Left ventricle myocardium inferior (tissue), 1 donor: Measurements from ENCODE around the gene PC. TPM values are rescaled to one million over a fixed set of nuclear protein-coding genes. Genes with fewer than 3 reads are reported as not detected.

Experiments used
- DNase-seq: peaks from one replicate; pipeline ENCODE4 v3.0.0-alpha.2; 2020
- H3K27ac ChIP-seq: fragments of 200-600 bp; replicated peaks from 2 replicates; pipeline ENCODE4 v1.8.0; 2021
- H3K27me3 ChIP-seq: fragments of 200-600 bp; 2 replicates; pipeline ENCODE4 v1.8.0; 2021; ENCODE audit warnings: low read depth
- H3K36me3 ChIP-seq: fragments of 200-600 bp; 2 replicates; pipeline ENCODE4 v1.8.0; 2021
- H3K4me1 ChIP-seq: fragments of 200-600 bp; 2 replicates; pipeline ENCODE4 v1.8.0; 2021
- H3K4me3 ChIP-seq: fragments of 200-600 bp; 2 replicates; pipeline ENCODE4 v1.8.0; 2021; ENCODE audit warnings: mild to moderate bottlenecking, moderate library complexity
- H3K9me3 ChIP-seq: fragments of 200-600 bp; replicated peaks from 2 replicates; pipeline ENCODE4 v1.8.0; 2021
- intact Hi-C: fragments of 100-400 bp; cut with micrococcal nuclease; formaldehyde crosslinking; loops from one replicate; pipeline ENCODE4 v1.11.0; 2022
- total RNA-seq: library from RNA; stranded (reverse); fragmentation: NEBNext Ultra II Directional; extraction: Animal tissue kit (Norgen Biotek cat#: 25700); gene quantifications from one replicate; pipeline ENCODE4 v1.2.1, GENCODE V29; 2021
- TF ChIP-seq, protein P1 (sequence below): fragments of 200-600 bp; IDR thresholded peaks from 2 replicates; pipeline ENCODE4 v1.8.0; 2021; ENCODE audit warnings: antibody characterized with exemption, mild to moderate bottlenecking, borderline replicate concordance
- donor health status: DM: no; HTN: yes; CAD: no; lungs with severe emphysema.

The PC gene
- total RNA-seq, 1 donor from 2014 or later, result 10.3 TPM

GRCh38 chr11:66864172-66864901 is 93.8 kb downstream of the PC start:
- H3K4me1 ChIP-seq, result no peaks in the 10 kb centered on the region
- no peak overlapping the region for H3K27ac ChIP-seq
- TF ChIP-seq, protein P1, sequence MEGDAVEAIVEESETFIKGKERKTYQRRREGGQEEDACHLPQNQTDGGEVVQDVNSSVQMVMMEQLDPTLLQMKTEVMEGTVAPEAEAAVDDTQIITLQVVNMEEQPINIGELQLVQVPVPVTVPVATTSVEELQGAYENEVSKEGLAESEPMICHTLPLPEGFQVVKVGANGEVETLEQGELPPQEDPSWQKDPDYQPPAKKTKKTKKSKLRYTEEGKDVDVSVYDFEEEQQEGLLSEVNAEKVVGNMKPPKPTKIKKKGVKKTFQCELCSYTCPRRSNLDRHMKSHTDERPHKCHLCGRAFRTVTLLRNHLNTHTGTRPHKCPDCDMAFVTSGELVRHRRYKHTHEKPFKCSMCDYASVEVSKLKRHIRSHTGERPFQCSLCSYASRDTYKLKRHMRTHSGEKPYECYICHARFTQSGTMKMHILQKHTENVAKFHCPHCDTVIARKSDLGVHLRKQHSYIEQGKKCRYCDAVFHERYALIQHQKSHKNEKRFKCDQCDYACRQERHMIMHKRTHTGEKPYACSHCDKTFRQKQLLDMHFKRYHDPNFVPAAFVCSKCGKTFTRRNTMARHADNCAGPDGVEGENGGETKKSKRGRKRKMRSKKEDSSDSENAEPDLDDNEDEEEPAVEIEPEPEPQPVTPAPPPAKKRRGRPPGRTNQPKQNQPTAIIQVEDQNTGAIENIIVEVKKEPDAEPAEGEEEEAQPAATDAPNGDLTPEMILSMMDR, result no peak
- DNase-seq, result no peak
- H3K27me3 ChIP-seq, result no peaks in the 10 kb centered on the region
- intact Hi-C loops, result no loop called here
- H3K36me3 ChIP-seq, result no peaks in the 10 kb centered on the region
- no peaks in the 10 kb centered on the region for H3K9me3 ChIP-seq
- H3K4me3 ChIP-seq, result no peak overlapping the region

DNA sequence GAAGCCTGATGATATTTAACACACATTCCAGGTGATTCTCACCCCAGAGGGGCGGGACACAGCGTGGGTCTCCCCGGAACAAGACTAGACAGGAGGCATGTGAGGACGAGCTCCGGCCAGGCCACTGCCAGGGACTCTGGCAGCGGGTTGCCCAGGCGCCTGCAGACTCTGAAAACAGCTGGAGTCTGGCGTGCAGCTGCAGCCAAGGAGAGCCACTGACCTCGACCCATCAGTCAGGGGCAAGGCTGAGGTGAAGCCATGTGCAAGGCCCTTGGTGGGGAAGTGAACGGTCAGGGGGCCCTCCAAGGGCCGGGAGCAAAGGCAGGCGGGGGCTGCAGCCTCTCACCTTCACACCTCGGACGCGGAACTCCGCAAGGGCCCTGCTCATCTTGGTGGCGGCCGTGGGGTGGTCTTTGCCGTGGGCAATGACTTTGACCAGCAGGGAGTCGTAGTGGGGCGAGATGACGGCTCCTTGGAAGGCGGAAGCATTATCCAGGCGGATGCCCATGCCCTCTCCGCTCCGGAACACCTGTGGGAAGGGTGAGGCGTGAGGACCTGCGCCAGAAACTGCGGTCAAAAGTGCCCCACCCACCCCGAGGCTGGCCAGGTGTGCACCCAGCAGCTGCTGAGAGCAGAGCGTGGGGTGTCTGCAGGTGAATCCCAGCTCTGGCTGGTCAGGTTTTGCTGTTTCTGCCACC is 94.6 kb downstream of the PC start:
- no peak for DNase-seq
- Histone ChIP-seq H3K27ac (no peak overlapping the region), H3K36me3 (no peaks in the 10 kb centered on the region), H3K4me1 (no peaks in the 10 kb centered on the region), H3K27me3 (no peaks in the 10 kb centered on the region), H3K4me3 (no peak overlapping the region), H3K9me3 (no peaks in the 10 kb centered on the region)
- TF ChIP-seq, protein P1, result no peak
- intact Hi-C loops, result no loop called here

DNA sequence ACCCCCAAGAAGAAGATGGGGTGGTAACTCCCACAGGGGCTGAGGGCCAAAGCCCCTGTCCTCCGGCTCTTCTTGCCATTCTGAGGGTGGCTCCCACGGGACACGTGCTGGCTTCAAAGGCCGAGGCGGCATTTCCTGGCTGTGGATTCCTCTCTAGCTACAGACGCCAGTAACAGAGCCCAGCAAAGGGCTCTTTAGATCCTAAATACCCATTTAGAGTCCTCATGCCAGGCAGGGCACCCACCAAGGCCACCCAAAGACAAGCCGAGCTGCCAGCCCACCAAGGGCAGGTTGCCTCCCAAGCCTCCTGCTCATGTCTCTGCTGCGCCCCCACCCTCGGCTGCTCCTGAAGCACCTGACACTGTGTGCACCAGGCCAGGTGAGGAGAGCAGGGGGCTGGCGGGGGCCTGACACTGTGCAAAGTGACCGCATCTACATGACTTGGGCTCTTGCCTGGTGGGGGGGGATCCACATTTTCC is 95.6 kb downstream of the PC start:
- TF ChIP-seq, protein P1, result no peak
- no peak for DNase-seq

GRCh38 chr11:66861774-66862558 is 96.2 kb downstream of the PC start:
- H3K9me3 ChIP-seq, result no peaks in the 10 kb centered on the region
- H3K36me3 ChIP-seq, result peaks cover 3% of the 10 kb centered on the region
- H3K27ac ChIP-seq, result no peak overlapping the region
- TF ChIP-seq, protein P1, result no peak
- H3K27me3 ChIP-seq, result no peaks in the 10 kb centered on the region
- intact Hi-C loops, result no loop called here
- no peak overlapping the region for H3K4me3 ChIP-seq
- DNase-seq, result no peak
- H3K4me1 ChIP-seq, result peaks cover 5% of the 10 kb centered on the region

More for the DNA sequence above, 95.6 kb downstream of the PC start:
- intact Hi-C loops, result no loop called here
- Histone ChIP-seq H3K4me3 (no peak overlapping the region), H3K27me3 (no peaks in the 10 kb centered on the region), H3K4me1 (peaks cover under 1% of the 10 kb centered on the region), H3K9me3 (no peaks in the 10 kb centered on the region), H3K27ac (no peak overlapping the region), H3K36me3 (peaks cover 3% of the 10 kb centered on the region)

DNA sequence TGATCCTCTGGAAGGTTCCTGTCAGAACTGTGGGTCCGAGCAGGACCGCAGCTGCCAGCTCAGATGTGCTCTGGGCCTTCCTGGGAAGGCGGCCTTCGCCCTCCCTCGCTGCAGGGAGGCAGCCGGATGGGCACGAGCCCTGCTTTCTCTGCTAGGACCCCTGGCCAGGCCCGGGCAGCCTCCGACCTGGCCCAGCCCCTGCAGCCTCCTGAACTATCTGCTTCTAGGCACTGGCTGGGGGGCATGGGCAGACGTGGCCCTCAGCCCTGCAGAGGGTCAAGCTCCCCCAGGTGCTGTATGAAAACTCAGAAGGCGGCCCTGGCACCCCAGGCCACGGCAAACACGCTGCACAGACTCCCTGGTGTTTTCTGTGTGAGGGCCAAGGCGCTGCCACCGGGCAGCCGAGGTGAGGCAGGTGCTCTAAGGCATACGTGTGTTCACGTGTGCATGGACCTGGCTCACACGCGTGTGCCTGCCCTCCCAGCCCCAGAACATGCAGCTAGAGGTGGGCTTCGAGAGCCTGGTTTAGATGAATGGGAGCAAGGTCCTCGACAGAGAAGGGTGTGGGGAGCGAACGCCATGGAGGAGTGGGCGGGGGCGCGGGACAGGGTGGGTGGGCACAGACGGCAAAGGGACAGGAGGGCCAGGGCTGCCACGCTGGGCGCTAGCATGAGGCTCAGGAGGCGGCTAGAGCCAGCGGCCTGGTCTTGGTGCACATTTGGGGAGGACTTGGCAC is 97.0 kb downstream of the PC start:
- intact Hi-C loops, result no loop called here

More for the DNA sequence above, 97.0 kb downstream of the PC start:
- Histone ChIP-seq H3K9me3 (no peaks in the 10 kb centered on the region), H3K36me3 (peaks cover 3% of the 10 kb centered on the region), H3K4me3 (no peak overlapping the region), H3K27me3 (no peaks in the 10 kb centered on the region), H3K27ac (no peak overlapping the region), H3K4me1 (peaks cover 5% of the 10 kb centered on the region)
- TF ChIP-seq, protein P1, result no peak
- no peak for DNase-seq
